Activated T-cell treated with anti-CD3 and anti-CD28 coated beads for 4 hours (primary cell): ENCODE results near the gene HPSE2.
A peak's percentile ranks its signal among the peaks of the same experiment; 100 is the strongest.

Experiments
- DNase-seq: peaks from one replicate; pipeline ENCODE4 v3.0.0-alpha.2; 2020

Gene HPSE2

DNA sequence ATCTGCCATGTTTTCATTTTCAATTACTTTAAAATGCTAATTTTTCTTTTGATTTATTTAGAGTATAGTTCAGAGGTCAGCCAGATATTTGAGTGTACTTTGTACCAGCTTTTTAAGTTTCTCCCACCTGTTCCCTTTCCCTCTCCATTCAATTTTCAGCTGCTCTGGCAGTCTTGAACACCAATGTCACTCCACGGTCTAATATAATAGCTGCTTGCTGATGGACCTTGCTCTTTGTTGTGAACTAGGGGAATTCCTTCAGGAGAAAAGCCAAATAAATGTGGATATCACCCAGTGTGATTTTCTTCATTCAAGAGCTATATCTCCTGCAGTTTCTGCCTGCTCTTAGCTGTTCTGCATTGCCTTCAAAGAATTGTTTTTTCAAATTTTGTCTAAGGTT lies 785.0 kb downstream of the HPSE2 start:
- no peak for DNase-seq

DNA sequence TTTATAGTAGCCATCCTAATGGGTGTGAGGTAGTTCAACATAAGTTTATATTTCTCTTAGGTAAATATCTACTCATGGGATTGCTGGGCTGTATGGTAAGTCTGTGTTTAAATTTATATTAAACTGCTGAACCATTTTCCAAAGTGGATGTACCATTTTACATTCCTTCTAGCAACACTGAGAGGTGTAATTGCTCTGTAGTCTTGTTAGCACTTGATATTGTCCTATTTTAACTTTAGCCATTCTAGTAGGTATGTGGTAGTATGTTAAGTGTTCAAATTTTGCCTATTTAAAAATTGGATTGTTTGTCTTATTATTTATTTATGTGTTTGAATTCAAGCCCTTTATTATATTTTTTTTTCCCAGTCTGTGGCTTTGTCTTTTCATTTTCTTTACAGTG lies 786.4 kb downstream of the HPSE2 start:
- DNase-seq = no peak

DNA sequence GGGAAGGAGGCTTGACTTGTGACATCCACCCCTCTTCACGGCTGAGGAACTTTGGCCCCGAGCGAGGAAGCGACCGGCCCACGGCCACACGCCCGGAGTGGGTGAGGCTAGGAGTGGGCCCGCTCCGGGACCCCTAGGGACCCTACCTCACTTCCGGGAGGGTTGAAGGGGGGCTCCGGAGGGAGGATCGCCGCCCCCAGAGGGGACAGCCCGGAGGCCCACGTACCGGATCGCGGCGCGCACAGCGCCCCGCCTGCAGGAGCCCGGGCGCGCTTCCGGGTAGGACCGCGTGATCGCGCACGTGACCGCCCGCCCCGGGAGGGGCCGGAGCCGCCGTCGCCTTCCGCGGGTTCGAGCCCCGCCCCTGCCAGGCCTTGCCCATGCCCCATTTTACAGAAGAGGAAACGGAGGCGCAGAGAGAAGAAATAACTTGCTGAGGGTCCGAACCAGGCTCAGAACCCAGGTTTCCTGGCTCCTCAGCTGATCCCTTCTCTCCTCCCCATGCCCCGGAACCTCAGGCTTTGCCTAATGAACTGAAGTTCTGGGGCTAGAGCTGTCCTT lies 788.9 kb downstream of the HPSE2 start, which contains the start of gene HPS1:
Gene HPS1 (minus strand): TSS at position 275 of the 561 bp plus-strand sequence. CDS start 3,695 bp downstream, outside the sequence.
- DNase-seq = peak; percentile 73

DNA sequence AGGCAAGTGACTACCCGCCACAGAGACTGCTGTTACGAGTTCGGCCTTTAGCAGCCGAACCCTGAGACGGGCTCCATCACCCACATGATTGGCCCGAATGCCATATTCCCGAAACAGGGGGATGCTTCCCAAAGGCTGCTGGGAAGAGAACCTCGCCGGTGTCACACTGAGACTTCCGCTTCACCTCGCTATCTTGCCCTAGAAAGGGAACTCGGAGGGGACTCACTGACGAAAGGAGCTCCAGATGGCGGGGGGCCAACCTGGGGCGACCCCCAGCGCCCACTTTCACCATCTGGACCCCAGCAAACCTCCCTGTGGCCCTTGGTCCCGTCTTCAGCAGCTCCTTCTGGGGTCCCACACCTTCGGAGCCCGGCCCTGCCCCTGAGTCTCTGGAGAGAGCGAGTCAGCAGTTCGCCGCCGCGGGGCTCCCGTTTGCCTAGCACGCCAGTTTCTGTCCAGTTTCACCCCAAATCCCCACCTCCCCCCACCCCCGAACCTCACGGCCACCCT lies 789.4 kb downstream of the HPSE2 start:
- no peak for DNase-seq

DNA sequence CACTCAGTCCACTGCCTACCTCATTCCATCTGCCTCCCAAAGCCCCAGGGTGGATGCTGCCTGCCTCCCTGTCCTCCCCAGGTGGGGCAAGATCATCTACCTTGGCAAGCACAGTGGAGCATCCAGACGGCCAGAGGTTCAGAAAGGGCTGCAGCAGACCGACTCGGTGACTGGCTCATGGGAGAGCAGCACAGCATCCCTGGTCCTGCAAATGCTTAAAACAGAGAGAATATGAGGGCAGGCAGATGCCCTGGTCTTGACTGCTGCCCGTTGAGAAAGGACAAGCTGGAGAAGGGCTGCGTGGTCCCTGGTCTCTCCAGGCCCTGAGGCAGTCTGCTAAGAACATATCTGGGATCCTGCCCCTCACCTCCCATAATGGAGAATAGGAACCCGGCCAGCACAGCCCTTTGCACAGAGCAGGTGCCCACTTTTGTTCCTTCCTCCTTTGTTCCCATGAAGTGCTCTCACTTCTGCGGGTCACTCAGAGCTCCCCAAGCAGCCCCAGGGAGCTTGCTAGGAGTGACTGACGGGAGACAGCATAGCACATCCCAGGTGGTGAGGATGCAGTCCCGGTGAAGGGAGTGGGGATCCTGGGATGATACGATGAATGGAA lies 790.3 kb downstream of the HPSE2 start:
- no peak for DNase-seq

DNA sequence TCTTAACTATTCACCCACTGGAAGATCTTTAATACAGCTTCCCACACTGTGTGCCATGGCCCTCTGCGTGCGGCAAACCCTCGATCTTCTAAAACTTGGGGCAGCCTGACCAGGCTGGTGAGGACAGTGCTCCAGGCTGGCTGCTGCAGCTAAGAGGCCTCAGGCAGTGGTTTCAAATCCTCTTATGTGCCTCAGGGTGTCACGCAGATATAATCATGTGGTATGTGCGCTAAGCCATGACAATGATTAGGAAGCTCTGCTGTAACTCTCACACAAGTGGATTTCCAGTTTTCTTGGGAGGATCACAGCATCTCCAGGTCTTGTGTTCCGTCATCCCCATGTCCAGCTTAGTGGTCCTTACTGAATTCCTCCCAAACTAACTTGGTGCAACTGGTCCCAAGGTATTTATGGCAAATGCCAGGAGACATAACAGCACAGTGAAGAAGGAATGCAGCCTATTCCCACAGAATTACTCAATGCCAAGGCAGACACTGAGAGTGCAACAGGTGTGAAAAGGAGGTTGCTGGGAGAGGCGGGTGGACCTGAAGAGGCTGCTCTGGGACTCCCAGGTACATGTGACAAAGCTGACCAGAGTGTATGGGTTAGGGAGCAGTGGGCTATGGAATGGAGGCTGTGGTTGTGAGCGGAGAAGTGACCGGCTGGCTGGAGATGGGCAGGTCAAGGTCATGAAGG lies 791.2 kb downstream of the HPSE2 start:
- DNase-seq = no peak

DNA sequence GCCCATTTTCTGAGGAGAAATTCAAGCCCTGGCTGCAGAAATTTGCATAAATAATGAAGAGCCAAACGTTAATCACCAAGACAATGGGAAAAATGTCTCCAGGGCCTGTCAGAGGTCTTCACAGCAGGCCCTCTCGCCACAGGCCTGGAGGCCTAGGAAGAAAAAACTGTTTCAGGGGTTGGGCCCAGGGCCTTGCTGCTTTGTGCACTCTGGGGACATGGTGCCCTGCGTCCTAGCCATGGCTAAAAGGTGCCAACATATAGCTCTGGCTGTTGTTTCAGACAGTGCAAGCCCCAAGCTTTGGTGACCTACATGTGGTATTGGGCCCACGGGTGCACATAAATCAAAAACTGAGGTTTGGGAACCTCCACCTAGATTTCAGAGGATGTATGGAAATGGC lies 796.9 kb downstream of the HPSE2 start:
- DNase-seq = no peak

DNA sequence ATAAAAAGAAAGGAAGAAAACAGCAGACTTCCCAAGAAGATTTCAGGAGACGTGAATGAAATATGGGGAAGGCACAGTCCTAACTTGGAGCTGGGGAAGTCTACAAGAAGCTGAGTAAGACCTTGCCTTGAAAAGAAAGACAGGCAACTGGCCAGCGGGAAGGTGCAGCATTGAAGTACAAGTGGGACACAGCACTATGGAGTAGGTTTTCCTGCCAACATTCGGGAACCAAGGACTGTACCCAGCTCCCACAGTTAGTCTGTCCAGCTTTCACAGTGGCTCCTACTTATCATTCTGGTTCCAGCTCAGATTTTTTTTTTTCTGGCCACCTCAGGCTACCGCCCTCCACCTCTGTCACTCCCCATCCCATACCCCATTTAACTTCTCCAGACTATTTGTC lies 798.9 kb downstream of the HPSE2 start:
- no peak for DNase-seq

DNA sequence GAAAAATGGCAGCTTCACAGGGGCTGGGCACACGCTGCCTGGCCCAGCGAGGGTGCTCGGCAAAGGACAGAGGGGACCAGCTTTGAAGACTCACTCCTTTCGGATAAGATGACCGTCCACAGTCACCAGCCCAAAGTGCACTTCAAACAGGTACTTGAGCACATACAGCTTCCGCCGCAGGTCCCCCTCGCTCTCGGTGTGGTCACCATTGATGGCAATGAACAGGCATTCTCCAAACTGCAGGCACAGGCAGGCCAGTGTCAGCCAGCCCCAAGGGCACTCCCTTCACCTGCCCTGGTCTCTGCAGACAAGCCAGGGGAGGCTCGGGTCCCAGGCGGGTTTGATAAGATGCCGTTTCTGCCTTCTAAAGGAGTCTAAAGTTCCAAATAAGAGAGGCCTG lies 800.5 kb downstream of the HPSE2 start:
- no peak for DNase-seq

DNA sequence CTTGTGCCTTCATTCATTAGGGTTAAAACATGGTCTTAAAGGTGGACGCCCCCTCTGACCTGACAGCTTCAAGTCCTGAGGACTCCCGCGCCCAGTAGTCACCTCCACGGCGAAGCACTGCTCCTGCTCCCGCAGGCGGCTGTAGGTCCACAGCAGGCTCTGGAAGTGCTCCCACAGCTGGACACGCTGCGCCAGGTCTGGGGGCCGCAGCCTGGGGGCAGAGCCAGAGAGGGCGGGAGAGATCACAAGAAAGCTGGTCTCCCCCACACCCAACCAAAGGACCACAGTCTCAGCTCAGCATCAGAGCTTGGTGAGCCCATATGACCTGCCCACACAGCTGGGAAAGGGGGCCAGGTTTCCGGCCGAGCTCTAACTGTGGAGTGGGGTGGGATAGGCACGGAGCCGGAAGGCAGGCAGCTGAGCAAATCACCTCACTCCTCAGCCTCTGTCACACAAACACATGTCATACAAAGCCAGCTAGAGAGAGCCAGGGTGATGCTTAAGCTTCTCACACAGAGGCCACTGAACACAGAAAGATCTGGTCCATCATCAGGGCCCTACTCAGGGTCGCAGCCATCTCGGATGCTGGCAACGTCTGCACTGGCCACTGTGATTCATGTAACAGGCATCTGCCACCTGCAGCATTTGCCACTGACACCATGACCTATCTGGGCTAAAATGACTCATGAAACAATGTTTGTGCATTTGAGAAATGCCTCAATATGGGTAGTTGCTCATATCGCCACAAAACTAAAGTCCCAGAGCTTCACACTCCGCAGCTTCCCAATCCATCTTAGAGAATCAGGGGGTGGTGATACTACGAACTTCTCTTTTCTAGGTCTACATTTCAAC lies 801.5 kb downstream of the HPSE2 start:
- no peak for DNase-seq

DNA sequence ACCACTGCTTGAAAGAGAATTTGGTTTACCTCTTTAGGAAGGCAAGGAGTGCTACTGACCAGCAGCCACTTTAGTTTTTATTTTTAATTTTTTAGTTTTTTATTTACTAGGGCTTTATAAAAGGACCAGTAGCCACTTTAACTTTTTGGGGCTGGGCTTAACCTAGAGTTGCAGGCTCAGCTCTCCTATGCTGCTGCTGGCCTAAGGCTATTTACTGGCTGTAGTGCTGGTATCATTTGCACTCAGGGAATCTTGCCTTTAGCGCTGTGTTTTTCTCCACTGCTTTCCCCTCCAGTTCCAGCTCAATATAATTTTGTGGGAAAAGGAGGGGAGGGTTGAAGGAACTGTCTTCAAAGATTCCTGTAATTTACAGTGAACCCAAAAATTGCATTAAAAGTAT lies 802.3 kb downstream of the HPSE2 start:
- no peak for DNase-seq

DNA sequence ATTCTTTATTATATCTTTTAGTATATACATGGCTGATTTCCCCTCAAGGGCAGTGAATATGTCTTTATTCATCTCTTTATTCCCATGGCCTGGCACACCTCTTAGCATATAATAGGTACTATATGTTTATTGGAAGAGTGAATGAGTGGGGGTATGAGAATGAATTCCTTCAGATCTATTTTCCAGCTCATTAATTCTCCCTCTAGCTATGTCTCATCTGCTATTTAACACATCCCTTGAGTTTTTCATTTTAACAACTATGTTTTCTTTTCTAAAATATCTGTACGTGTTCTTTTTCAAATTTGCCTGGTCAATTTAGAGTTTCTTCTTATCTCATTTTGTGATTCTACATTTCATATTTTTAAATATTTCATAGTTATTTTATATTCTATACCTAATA lies 803.3 kb downstream of the HPSE2 start:
- DNase-seq = no peak

DNA sequence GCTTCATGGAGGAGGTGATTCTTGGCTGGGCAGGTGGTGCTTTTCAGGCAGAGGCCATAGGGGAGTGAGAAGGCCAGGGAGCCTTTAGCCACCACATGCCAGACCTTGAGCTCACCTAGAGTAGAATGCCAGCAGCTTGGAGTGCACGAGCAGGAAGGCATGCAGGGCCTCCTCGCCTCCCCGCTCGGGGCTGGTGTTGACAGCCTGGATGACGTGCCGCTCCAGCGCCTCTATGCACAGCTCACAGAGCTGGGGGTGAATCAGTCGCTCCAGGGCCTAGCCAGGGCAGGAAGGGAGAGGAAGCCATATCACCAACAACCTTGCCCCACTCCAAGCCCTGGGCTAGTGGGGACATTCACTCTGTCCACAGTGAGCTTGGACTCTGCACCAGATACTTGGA lies 804.6 kb downstream of the HPSE2 start:
- no peak for DNase-seq

DNA sequence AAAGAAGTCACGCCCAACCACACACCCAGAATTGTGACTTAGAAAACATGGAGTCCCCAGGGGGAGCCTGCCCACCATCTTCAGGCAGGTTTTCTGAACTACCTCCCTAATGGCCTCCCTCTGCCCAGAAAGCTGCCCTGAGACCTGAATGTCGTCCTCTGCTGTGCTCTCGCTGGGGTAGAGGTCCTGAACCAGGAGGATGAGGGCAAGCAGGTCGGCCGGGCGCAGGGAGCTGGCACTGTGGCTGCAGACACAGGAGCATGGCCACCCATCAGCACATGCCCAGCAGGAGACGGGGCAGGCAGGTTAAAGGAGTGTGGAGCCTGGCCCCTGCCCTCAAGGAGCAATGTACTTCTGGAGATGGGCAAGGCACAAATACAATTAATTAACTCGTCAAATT lies 805.2 kb downstream of the HPSE2 start:
- no peak for DNase-seq

DNA sequence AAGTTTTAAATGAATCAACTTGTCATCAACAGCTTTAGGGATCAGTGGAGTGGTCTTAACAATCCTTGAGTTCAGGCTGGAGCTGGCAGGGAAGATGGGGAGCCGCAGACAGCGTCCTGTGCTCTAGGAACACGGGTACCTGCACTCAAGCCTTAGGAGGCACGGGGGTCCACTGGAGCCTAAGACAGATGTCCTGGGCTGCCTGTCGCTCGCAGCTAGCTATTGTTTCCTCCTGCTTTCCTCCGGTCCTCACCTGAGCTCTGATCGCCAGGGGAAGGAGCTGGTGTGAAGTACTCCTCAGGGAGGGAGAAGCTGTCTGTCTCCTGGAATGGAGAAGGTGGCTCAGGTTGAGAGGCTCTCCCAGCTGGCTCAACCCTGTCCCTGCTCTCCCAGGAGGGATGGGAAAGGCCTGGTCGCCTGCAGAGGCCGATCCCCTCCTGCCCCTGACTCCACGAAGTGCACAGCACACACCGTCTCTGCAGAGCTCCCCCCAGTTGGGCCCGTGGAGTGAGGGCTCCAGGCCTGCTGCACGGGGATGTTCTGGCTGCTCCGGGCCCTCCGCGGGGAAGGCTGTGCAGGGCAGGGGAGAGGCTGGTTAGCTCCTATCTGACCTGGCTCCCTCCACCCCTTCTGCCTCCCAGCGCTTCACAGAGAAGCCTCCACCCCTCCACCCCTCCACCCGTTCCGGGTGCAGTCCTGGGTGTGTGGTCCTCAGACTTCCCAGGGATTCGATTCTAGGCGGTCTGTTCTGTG lies 806.2 kb downstream of the HPSE2 start:
- DNase-seq = no peak

DNA sequence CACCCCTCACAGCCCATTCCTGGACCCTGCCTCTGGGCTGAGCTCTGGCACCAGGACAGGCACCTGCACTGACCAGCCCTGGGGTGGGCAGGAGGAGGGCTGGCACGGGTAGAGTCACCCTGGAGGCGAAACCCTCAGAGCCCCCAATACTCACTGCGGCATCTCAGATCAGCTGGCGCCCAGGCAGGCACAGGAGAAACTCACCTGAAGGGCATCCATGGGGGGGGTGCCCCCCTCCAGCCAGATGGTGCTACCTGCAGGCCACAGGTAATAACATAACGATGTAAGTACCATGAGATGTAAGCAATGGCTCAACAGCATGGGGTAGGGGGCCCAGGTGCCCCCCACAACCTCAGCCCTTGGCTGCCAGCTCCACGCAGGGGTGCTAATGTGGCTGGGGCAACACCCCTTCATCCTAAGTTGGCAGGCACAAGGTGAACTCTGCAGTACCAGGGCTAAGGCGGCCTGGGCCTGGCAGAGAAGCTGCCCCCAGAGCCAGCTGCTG lies 808.6 kb downstream of the HPSE2 start:
- no peak for DNase-seq

DNA sequence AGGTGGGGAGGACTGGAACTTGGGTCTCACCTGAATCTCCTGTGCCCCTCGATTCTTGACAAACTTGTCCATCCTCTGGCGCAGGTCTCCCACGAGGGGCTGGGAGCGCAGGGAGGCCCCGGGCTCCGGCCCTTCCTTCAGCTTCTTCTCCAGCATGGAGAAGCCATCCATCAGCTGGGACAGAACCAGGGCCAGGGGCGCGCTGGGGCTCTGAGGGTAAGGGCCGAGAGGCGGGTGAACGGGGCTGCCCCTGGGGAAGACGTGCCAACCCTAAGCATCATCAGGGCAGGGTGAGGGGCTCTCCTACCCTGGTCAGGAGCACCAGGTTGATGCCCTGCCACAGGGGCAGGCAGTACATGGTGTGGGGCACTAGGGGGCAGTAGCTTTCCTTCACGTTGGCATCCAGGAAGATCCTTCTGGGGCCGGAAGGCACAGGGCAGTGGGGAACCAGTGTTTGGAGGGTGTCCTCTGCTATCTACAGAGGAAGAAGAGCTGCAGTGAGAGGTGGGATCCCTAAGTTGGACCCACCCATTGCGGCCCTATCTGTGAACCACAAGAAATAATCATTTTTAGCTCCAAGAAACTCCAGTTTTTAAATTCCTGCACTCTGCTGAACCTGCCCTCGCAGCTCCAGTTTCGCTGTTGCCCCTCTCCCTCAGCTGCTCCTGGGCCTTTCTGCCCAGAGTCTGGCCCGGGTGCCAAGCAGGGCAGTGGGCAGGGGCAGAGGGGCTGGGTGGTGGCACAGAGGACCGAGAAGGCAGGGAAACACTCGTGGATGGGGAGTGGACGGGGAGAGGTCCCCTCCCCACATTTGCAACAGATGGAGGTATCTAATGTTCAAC lies 809.9 kb downstream of the HPSE2 start:
- peak; percentile 29 for DNase-seq

DNA sequence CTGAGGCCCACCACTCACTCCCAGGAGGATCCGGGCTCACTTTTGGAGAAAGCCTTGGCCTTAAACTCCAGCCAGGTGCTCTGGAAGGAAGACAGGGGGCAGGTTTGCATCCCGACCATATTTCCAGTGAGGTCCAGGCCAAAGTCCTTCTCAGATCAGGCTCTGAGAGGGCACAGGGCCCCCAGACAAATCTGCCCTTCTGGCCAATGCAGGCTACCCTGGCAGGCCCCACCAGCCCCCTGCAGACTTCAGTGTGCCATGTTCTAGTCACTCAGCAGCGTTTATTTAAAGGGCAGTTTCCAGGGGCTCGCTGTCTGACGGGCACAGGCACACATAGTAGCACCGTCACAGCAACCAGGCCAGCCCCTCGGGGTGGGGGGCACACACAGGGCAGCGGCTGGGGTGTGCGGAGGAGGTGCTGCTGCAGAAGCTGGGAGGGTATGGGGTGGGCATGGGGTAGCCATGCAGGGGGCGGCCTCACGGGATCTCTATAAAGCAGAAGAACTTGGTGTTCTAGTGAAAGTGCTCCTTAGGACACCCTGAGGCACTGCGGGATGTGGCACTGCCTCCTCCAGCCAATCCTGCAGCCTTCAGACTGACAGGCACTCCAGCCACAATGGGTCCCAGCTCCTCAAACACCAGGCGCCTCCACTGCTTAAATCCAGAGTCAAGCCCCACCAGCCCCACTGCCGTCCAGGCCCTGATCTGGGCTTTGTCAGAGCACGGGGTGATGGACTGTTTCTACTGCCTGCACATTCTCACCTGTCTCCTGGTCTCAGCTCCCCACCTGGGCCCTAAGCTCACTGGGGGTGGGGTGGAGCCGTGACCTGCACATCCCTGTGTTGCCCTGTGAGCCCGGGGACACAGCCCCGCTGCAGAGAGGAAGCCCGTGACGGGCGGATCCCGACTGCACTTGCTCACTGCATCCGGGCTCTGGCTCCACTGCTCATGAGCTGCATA lies 811.1 kb downstream of the HPSE2 start:
- no peak for DNase-seq

DNA sequence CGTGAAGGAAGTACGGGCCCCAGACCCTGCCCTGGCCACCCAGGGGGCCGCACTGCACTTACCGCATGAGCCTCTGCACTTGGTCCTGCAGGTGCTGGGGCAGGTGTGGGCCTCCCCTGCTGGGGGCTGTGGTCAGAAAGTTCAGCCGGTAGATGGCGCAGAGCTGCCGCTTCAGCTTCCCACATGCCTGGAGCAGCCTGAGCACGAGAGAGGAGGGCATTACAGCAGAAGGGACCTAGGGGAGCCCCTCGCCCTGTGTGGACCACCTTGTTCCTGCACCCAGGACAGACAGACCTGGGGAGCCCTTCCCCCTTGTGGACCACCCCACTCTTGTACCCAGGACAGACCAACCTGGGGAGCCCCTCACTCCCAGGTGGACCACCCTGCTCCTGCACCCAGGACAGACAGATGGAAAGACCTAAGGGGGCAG lies 811.9 kb downstream of the HPSE2 start:
- no peak for DNase-seq

DNA sequence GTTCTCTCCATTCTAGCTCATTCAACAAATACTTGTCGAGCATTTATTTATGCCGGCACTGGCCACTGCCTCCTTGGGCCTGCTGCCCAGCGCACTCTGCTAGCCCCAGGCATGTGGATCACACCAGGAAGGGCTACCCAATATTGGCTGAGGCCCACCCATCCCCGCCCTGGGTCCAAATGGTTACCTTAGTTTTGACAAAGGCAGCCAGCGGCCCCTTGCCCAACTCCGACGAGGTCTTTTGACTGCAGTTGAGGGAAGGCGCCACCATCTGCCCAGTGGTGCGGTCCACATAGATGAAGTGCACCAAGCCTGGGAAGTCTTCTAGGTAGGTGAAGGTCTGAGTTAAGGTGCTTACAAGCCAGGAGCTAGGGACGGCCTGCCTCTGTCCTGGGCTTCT lies 813.5 kb downstream of the HPSE2 start:
- no peak for DNase-seq
